ENCODE measurements around the gene WDTC1. TPM values are rescaled to one million over a fixed set of nuclear protein-coding genes. Genes with fewer than 3 reads are reported as not detected.

WDTC1 gene
- total and polyA plus RNA-seq, 9 of the 15 experiments (the other 6 are each of a cell fraction or from before 2014, with no cell fraction given), result 0.18 to 32.3 (median 8.8) TPM

GRCh38 chr1:27341525-27342252, 107.3 kb downstream of the WDTC1 start, which contains the start of gene SYTL1 (continued):
- TF ChIP-seq ZNF57 (CRISPR knock-in tag; IDR thresholded peaks at IDR 0.05) (no peak), PRMT5 (CRISPR knock-in tag; IDR thresholded peaks at IDR 0.05) (no peak), ZNF324 (CRISPR knock-in tag; IDR thresholded peaks at IDR 0.05) (no peak), CBFA2T3 (IDR thresholded peaks at IDR 0.05) (no peak), FOXK1 (CRISPR knock-in tag; IDR thresholded peaks at IDR 0.05; ENCODE audit: borderline replicate concordance) (no peak), ZNF584 (CRISPR knock-in tag; IDR thresholded peaks at IDR 0.05; ENCODE audit: low read depth) (no peak), CXXC5 (CRISPR knock-in tag; IDR thresholded peaks at IDR 0.05) (peak; percentile 23; the same call in 1 of the 2 replicates), ARHGAP35 (IDR thresholded peaks at IDR 0.05; ENCODE audit: partially characterized antibody) (no peak), ZNF586 (CRISPR knock-in tag; conservative IDR thresholded peaks at IDR 0.05) (no peak), RBM34 (IDR thresholded peaks at IDR 0.05; ENCODE audit: borderline replicate concordance, insufficient read depth, low read length) (no peak), GATA2 (CRISPR knock-in tag; IDR thresholded peaks at IDR 0.05) (no peak), KLF1 (tag; IDR thresholded peaks at IDR 0.05) (no peak), ZSCAN32 (CRISPR knock-in tag; IDR thresholded peaks at IDR 0.05) (no peak), ZBTB5 (IDR thresholded peaks at IDR 0.05) (no peak), ZBTB12 (CRISPR knock-in tag; IDR thresholded peaks at IDR 0.05) (no peak), ETV6 (IDR thresholded peaks at IDR 0.05; ENCODE audit: borderline replicate concordance in 1 of 2, low read depth in 2 of 2, low read length in 1 of 2) (no peak), ETV6 (CRISPR knock-in tag; IDR thresholded peaks at IDR 0.05; ENCODE audit: borderline replicate concordance) (no peak), JUNB (CRISPR knock-in tag; conservative IDR thresholded peaks at IDR 0.05) (no peak), TEAD1 (CRISPR knock-in tag; IDR thresholded peaks at IDR 0.05) (0 out of 4 replicates have a peak, but pooled peaks of 1 of the 2 experiments have one; percentile 20), SOX6 (IDR thresholded peaks at IDR 0.05) (peak; percentile 36; the same call in 1 of the 2 replicates), CCNT2 (IDR thresholded peaks at IDR 0.05; ENCODE audit: borderline replicate concordance, extremely low read depth, insufficient read length, low read depth, low read length) (no peak), HLTF (IDR thresholded peaks at IDR 0.05) (no peak), MAFG (tag; conservative IDR thresholded peaks at IDR 0.05) (no peak)
- TF ChIP-seq, protein P1, sequence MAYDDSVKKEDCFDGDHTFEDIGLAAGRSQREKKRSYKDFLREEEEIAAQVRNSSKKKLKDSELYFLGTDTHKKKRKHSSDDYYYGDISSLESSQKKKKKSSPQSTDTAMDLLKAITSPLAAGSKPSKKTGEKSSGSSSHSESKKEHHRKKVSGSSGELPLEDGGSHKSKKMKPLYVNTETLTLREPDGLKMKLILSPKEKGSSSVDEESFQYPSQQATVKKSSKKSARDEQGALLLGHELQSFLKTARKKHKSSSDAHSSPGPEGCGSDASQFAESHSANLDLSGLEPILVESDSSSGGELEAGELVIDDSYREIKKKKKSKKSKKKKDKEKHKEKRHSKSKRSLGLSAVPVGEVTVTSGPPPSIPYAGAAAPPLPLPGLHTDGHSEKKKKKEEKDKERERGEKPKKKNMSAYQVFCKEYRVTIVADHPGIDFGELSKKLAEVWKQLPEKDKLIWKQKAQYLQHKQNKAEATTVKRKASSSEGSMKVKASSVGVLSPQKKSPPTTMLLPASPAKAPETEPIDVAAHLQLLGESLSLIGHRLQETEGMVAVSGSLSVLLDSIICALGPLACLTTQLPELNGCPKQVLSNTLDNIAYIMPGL (CRISPR knock-in tag; IDR thresholded peaks at IDR 0.05), result no peak
- TF ChIP-seq, protein P2, sequence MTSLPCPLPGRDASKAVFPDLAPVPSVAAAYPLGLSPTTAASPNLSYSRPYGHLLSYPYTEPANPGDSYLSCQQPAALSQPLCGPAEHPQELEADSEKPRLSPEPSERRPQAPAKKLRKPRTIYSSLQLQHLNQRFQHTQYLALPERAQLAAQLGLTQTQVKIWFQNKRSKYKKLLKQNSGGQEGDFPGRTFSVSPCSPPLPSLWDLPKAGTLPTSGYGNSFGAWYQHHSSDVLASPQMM (CRISPR knock-in tag; IDR thresholded peaks at IDR 0.05), result no peak

All from K562 (cell line).